GM12873 (cell line): ENCODE results near the gene MCTP2.

ENCODE experiments used
- CTCF ChIP-seq: IDR thresholded peaks from 2 replicates; pipeline ENCODE4 v1.5.1; 2012; ENCODE audit warnings: low read depth, mild to moderate bottlenecking, moderate library complexity, low read length, control low read depth; ENCODE audit not compliant: insufficient read depth; ENCODE audit errors: missing control alignments

The MCTP2 gene

GRCh38 chr15:94236608-94237007, 5.2 kb downstream of the MCTP2 start:
- TF ChIP-seq CTCF, result no peak

DNA sequence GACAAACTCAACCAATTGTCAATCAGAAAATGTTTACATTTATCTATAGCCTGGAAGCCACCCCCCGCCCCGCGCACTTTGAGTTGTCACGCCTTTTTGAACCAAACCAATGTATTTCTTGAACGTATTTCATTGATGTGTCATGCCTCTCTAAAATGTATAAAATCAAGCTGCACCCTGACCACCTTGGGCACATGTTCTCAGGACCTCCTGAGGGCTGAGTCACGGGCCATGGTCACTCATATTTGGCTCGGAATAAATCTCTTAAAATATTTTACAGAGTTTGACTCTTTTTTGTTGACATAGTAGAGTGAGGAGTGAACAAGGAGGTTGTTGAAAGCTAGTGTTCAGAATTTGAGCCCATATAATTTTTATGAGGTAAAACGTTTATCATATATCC, 6.5 kb downstream of the MCTP2 start:
- no peak for TF ChIP-seq CTCF

DNA sequence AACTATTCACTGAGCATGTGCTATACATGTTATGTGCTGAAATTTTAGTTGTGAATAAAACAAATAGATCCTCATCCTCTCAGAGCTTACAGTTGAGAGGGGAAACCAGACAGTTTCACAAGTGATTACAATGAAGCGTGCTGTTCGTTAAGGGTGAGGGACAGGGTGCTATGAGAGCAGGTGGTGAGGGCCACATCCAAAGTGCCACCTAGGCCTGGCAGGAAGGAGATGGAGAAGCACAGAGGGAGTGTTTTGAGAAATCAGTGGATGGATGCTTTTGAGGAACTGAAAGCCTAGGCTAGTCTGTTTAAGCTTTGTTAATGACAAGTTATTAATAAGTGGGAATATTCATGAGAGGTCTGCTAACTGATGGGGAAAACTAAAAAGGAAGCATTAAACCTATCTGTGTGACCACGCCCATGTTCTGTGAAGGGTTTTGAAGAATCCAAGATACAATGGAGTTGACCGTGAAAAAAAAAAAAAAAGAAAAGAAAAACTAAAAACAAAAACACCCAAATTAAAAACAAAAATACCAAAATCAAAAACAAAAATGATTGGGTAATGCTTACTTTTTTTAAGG, 7.3 kb downstream of the MCTP2 start:
- TF ChIP-seq CTCF, result no peak

- TF ChIP-seq CTCF, result no peak
Measured at GRCh38 chr15:94239474-94239873, 8.1 kb downstream of the MCTP2 start.

DNA sequence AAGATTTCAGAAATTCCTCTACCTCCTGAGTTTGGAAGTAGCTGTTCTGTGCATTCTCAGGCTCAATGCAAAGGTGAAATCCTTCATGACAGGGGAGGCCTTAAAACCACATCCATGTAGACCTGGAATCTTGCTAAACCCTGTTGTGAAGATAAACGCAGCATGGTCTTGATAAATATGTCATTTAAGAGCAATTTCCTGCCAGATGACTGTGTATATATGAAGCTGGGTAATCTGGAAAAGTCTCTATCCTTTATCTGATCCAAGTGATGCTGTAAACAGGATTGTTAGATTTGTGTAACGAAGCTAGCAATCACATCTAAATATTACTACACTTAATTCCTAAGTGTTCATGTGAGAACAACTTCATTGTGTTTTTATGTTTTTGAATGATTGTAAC, 9.1 kb downstream of the MCTP2 start:
- TF ChIP-seq CTCF, result no peak

DNA sequence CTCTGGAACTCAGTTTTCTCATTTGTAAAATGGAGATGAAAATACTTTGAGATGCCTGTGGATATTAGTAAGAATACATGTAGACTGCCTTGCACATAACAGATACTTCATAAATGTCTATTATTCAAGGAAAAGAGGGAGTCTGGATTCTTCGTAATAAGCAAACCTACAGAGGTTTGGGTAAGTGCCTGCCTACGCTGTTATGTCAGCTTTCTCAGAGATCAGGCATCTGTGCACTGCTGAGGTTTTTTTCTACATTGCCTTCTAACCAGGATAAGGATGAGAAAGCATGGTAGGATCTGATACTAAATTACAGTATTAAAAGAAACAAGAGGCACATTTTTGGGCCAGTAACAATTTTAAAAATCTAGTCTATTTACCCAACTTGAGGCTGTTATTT, 10.9 kb downstream of the MCTP2 start:
- no peak for TF ChIP-seq CTCF

GRCh38 chr15:94243418-94243817, 12.1 kb downstream of the MCTP2 start:
- TF ChIP-seq CTCF, result no peak

DNA sequence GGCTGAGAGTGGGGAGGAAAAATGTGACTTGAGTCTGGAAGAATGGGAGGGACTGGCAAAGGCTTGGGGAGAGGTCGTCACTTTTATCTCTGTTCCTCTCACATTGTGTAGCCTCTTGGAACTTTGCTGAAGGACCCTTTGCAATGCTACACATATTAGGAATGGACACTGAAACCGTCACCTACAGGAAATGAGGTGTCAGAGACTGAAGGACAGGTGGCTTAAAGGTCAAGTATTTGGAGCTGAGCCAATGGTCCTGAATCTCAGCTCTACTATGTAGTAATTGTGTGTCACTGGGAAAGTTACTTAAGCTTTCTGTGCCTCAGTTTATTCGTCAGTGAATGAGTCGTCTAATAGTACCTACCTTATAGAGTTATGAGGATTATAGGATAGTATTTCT, 14.7 kb downstream of the MCTP2 start:
- TF ChIP-seq CTCF, result no peak
